NOMO-1 (cell line): Measurements from ENCODE around the gene ZSCAN20.
A peak's percentile ranks its signal among the peaks of the same experiment; 100 is the strongest.

Experiments
- DNase-seq, 2 experiments: peaks; one replicate each; lab custom pipeline; 2025; ENCODE audit not compliant: unreplicated experiment in 2 of 2; lab: John Stamatoyannopoulos, UW

The ZSCAN20 gene

DNA sequence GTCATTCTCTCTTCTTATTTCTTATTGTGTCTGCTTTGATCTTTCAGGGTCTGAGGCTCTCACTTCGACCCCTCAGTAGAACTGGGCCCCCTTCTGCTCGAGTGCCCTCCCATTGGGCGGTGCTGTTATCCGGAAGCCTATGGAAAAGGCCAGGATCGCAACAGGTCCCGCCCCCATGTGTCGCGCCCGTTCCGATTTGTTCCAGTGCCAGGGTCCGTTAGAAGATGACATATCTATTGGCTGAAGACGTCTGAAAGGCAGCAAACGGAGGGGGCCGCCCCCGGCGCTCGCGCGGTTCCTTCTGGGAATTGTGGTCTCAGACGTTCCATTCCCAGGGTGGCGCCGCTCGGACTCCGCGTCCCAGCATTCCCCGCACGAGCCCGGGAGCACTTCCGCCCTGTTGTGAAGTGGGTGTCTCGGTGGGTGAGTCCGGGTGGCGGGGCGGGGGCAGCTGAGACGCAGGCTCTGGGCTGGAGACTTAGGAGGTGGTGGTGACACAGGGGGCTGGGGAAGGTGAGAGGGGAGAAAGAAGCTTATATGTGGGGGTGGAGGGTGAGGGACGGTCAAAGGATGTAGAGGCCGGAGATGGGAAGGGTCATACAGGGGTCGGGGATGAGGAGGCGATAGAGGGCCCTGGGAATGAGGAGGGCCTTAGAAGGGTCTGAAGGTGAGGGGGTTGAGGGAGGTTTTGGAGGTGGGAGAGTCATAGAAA, at the start of gene ZSCAN20:
Gene ZSCAN20, plus strand, starts transcription at position 377 of the 712 bp plus-strand sequence. CDS start 6,644 bp downstream, outside the sequence.
- peak; percentile 95 to 97 for DNase-seq

- no peak for DNase-seq
These were observed 48.2 kb upstream of the ZSCAN20 start for GRCh38 chr1:33424205-33424604.

DNA sequence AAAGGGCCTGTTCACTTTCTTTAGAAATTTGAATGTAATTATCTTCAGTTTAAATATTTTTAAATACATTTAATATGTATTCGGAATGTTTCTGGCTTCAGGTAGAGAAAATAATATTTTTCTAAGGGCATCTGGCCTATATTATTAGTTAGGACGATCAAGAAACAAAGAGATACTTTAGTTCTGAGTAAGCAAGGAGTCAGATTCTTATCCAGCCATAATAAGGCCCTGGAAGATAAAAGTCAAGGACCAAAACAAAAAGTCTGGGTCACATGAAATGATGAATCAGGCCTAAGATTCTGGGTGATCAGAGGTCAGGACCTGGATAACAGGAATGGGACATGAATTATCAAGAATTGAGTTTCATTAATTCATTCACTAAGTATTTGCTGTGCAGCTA, 47.8 kb upstream of the ZSCAN20 start:
- no peak for DNase-seq

DNA sequence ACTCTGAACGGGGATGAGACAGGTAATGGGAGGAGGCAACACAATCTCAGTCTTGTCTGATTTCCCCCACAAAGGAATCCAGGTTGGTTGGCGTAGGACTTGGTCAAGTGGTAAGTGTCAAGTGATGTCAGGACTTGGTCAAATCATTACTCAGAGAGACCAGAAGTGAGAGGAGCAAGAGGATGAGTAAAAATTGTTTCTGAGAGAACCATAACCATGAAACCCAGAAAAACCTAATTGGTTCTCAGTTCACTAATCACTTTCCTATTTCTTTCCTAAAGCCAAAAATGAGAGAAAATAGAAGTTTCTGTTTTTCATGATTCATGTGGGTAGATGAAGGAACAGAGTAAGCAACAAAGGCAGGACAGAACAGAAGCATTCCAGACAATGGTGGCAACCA, 46.5 kb upstream of the ZSCAN20 start:
- DNase-seq = no peak

DNA sequence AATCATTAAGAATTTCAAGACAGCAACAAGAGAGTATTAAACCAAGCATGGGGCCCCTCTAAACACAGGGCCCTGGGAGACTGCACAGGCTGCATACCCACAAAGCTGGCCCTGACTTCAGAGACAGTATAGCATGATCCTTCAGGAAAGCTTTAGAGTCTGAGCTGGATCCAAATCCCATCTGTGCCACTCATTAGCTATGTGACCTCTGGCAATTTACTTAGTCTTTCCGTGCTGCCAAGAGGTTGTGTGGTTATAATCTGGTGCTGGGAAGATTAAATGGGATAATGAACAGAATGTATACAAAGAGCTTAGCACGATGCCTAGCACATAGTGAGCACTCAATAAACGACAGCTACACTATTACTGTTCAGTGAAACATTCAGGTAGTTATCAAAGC, 45.5 kb upstream of the ZSCAN20 start:
- no peak for DNase-seq

DNA sequence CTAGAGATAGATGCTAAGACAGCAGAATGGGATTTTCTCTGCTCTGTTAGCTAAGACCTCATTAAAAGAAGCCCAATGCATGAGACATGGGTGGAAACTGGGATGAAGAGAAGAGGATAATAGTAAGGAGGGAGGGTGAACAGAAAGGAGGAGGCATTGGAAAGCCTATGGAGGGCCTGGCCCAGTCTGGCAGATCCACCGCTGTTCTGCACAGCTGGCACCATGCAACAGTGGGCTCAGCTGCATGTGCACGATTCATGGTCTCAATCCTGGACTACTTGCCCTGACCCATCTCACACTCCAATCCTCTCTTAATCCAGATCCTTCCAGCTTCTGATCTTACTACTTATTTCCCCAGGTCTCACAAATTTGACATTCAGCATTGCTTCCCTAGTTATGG, 43.8 kb upstream of the ZSCAN20 start:
- DNase-seq = no peak

- no peak for DNase-seq
These were observed 43.1 kb upstream of the ZSCAN20 start for GRCh38 chr1:33429332-33429731.

DNA sequence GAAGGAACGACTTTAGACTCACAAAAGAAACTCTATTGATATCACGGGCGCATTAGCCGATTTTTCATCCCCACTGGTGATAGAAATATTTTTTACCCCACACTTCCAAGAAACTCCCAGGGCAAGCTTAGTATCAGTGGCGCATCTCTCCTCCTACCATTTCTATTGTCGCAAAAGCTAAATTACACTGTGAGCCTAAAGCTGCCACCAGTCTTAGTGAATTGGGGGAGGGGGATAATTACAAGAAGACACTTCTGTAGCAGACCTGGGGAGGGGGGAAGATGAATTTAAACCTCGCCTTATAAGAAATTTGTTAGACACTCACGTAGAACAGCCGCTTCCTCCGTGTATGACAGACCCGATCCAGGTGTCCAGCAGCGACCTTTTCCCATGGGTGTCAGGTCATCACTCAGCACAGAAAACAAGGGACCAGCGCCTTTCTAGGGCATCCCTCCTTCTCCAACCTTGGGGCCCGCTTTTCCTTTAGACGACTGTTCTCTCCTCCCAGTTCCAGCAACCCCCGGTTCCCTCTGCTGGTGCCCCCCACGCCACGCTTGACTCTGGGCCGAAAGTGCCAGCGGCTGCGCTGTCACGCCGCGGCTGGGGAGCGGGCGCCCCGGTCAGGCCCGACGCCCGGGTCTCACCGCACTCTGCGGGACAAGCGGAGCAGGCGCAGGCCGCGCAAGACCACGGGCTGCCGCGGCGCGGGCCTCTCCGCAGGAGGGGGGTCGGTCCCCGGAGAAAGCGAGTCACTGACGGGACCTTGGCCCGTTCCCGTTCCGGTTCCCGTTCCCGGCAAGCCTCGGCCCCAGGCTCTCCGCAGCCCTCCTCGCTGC, 42.4 kb upstream of the ZSCAN20 start:
- DNase-seq = no peak

DNA sequence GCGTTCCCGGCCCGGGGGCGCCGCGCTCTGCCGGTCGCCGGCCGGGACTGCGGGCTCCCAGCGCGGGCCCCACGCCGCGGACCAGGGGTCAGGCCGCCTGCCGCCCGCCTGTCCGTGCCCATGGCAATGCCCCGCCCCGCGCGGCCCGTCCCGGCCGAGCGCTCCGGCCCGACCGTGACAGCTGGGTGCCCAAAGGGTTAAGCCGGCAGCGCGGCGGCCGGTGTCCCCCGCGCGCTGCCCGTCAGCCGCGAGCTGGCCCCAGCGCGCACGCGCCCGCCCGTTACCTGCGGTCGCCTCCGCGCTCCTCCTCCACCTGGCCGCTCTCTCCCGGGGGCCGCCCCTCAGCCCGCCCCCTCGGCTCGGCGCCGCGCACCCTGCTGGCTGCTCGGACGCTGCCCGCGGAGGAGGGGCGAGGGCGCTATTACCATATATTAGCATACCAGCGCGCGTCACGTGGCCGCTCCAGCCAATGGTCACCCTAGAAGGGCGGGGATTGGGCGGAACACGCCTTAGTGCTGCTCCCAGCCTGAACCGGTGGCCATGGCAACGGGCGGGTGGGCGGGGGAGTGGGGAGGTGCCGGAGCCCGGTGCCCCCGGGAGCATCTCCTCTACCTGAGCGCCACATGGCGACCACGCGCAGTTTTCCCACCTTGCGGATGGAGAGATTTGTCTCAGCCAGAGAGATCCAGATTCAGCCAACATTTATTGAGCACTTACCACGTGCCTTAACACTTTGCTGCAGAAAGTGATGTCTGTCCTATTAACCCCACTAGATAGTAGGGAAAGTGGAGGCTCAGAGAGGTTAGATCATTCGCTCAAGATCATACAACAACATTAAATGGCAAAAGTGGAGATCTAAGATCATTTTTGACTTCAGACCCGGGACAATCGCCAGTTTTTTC, 41.5 kb upstream of the ZSCAN20 start, which contains the start of gene PHC2:
Gene PHC2, minus strand, starts transcription at position 404 of the 902 bp plus-strand sequence. CDS start 55,556 bp downstream, outside the sequence.
- peak; percentile 95 for DNase-seq

DNA sequence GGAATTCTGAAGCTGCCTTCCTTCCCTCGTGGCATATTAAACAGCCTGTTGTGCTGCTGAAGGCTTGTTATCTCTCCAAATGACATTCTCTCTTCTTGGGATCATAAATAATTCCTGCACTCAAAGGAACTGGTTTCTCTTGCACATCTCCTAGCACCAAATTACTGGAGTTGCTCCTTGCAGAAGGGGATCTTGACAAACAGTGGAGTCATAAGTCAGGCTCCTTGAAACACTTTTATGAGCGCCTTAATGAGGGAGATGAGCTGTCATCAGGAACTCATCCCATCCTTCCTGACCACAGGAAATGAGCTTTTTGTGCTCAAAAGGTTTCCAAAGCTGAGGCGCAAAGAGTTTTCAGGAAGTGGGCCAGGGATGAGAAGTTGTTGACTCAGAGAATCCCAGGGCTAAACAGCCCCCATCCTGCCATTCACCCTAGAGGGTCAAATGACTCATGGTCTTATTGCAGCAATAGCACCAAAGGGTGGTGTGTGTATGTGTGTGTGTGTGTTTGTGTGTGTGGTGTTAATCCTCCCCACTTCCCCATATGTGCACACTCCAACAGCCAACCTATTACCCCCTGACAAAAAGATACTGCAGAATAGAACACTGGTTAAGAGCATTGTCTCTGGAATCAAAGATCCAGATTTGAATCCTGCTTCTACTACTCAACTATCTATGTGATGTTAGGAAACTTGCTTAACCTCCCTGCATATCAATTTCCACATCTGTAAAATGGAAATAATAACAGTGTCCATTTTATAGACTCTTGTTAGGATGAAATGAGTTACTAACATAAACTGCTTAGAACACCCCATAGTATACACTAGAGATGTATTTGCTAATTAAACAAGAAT, 38.7 kb upstream of the ZSCAN20 start:
- peak; percentile 90 to 95 for DNase-seq

DNA sequence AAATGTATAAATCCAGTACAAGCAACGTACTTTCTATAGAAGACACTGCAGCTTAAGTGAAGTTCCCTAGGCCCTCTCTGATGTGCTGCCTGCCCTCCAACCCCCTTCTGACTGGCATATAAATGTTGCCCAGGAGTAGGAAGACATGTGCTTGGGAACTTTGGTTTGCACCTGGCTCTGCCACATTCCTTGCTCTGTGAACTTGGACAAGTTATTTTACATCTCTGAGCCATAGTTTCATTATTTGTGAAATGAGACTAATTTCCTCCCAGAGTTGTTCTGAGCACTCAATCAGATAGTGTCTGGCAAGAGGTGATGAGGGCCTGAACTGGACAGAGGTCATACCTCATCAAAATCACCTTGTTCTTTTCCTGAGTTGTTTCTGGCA, 38.1 kb upstream of the ZSCAN20 start:
- DNase-seq = no peak

DNA sequence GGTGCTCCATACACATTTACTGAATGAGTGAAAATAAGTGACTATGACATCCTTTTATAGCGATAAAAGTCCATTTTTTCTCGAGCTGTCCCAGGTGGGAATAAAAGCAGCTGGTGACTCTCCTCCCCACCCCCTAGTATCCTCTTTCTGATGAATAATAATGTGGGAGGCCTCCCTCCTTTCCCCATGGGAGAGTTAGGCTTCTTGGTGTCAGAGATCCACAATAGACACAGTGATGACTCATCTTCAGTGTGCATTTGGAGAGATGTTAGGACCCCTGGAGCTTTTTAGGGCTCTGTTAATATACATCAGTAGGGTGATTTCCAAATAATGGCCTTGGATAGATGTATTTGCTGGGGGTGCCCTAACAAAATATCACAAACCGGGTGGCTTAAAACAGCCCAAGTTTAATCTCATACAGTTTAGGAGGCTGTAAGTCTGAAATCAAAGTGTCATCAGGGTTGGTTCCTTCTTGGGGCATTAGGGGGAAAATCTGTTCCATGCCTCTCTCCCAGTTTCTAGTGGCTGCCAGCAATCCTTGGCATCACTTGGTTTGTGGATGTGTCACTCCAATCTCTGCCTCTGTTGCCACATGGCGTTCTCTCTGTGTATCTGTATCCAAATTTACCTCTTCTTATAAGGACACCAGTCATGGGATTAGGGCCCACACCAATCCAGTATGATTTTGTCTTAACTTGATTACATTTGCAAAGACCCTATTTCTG, 37.2 kb upstream of the ZSCAN20 start:
- no peak for DNase-seq

GRCh38 chr1:33436557-33437285, 35.7 kb upstream of the ZSCAN20 start:
- DNase-seq = no peak

DNA sequence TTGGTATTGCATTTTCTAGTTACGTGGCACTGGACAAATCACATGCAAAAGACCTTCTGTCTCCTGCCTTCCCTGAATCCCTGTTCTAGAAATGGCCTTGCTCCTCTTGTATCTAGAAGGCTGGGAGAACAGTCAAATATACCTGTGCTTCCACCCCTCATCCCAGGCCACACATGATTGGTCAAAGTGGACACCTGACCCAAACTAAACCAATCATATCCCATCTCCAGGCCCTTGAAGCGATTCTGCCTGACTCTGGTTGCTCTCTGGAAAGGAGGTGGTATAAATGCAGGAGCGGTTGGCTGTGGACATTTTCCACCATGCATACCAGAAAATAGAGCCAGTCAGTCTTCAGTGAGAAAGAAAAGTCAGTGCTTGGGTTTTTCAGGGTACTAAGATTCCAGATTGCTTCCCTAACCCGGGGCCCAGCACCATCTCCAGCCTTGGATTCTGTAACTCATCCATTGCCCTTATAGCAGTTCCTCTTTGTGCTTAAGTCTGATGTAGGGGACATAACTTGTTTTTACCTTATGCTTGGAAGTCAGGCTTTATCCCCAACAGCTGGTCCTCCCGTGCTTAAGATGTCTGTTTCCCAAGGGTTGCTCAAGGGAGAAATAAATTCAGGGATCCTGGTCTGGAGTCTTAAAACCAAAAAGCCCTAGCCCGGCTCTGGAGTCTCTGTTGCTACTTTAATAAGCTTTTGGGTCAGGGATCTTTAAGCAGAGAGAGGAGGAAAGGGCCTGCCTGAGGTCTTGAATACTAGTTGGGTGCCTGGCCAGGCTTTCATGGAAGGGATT, 33.9 kb upstream of the ZSCAN20 start:
- DNase-seq = no peak

GRCh38 chr1:33439662-33440061, 32.8 kb upstream of the ZSCAN20 start:
- DNase-seq = no peak

- DNase-seq = no peak
These were observed 31.2 kb upstream of the ZSCAN20 start for GRCh38 chr1:33441088-33441745.

DNA sequence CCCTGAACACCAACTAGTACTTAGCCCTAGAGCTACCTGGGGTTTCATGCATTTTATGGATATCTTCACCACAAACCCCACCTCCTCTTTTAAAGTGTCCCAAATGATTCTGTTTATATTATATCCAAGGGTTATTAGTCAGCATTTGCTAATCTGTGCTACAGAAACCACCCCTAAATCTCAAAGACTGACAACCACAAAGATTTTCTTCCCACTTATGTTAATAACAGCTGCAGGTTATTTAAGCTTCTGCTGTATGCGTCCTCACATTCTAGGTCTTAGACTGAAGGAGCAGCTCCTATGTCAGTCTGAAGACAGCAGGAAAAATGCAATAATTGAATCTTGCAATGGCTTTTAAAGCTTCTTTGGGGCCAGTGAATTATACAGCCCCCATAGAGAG, 30.3 kb upstream of the ZSCAN20 start:
- DNase-seq = no peak
